HUES64 (cell line): Measurements from ENCODE around the gene EXOSC2.

Source experiments
- H3K27ac ChIP-seq: 2 replicates; pipeline ENCODE4 v1.7.0; 2013; ENCODE audit warnings: low read depth, low read length, inconsistent platforms
- H3K27me3 ChIP-seq: 2 replicates; pipeline ENCODE4 v1.6.1; 2013; ENCODE audit warnings: mild to moderate bottlenecking, low read length; ENCODE audit not compliant: insufficient read depth
- H3K36me3 ChIP-seq: 2 replicates; pipeline ENCODE4 v1.6.1; 2013; ENCODE audit warnings: mild to moderate bottlenecking, low read length; ENCODE audit not compliant: insufficient read depth
- H3K4me1 ChIP-seq: 2 replicates; pipeline ENCODE4 v1.6.1; 2013; ENCODE audit warnings: mild to moderate bottlenecking, low read length, moderate library complexity; ENCODE audit not compliant: insufficient read depth
- H3K4me3 ChIP-seq: 2 replicates; pipeline ENCODE4 v1.5.1; 2013; ENCODE audit warnings: mild to moderate bottlenecking, low read length, moderate library complexity
- H3K9ac ChIP-seq: 2 replicates; pipeline ENCODE4 v1.6.1; 2013; ENCODE audit warnings: mild to moderate bottlenecking, low read depth, low read length
- H3K9me3 ChIP-seq: 2 replicates; pipeline ENCODE4 v1.6.1; 2013; ENCODE audit warnings: low read depth, low read length; ENCODE audit not compliant: insufficient read depth
- WGBS: fragments of 150-250, 120-280 bp; methylation state at CpG from one replicate; pipeline ENCODE4 v1.1.7; 2013; ENCODE audit warnings: missing lambda C conversion rate; 5-methylcytosine and 5-hydroxymethylcytosine counted together

The EXOSC2 gene

DNA sequence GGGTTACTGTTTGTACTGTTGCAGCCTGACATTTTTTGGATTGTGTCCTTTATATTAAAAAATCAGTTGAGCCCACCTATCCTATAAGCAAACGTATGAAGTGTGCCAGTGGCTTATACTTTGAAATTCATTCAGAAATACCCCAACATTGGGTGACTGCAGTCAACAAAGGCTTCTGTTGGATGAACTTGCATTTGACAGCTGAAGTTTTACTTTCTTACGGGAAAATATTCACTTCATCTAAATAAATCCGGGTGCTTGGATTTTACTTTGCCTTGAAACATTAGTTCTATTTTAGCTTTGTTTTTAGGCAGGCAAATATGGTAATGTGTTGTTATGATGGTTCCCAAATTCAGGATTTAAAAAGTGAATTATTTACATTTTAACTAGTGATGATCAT, 21.7 kb downstream of the EXOSC2 start:
- 89% methylated on average over 2 of the region's 3 CpGs for WGBS
- Histone ChIP-seq H3K27ac (no peak overlapping the region), H3K27me3 (no peaks in the 10 kb centered on the region), H3K4me3 (peak overlapping the region; percentile 68), H3K9ac (no peak overlapping the region), H3K36me3 (no peaks in the 10 kb centered on the region), H3K4me1 (peaks cover 22% of the 10 kb centered on the region), H3K9me3 (no peaks in the 10 kb centered on the region)

DNA sequence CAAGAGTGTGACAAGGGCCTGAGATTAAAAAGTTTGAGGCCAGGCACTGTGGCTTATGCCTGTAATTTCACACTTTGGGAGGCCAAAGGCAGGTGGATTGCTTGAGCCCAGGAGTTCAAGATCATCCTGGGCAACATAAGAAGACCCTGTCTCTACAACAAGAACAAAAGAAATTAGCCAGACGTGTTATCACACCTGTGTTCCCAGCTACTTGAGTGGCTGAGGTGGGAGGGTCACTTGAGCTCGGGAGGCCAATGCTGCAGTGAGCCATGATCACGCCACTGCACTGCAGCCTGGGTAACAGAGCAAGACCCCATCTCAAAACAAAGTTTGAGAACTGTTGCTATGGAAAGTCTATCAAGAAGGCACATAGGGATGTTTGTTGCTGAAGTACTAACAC, 25.0 kb downstream of the EXOSC2 start:
- Histone ChIP-seq H3K4me3 (no peak overlapping the region), H3K27me3 (no peaks in the 10 kb centered on the region), H3K27ac (no peak overlapping the region), H3K9me3 (no peaks in the 10 kb centered on the region), H3K36me3 (no peaks in the 10 kb centered on the region), H3K4me1 (peaks cover 22% of the 10 kb centered on the region), H3K9ac (no peak overlapping the region)
- WGBS = 81% methylated on average over 3 of the region's 3 CpGs

DNA sequence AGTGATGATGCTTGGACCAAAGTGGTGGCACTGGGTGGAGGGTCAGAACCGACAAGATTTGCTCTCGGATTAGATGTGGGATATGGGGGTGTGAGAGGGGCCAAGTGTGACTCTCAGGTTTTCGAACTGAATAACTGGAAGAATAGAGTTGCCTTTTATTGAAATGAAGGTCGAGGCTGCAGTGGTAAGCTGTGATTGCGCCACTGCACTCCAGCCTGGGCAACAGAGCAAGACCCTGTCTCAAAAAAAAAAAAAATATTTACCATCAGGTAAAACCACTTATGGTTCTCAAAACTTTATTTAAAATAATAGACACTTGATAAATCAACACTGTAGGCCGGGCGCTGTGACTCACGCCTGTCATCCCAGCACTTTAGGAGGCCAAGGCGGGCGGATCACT, 27.2 kb downstream of the EXOSC2 start:
- WGBS = 97% methylated on average over 10 of the region's 10 CpGs
- Histone ChIP-seq H3K4me1 (peaks cover 1% of the 10 kb centered on the region; the same call in 1 of the 2 replicates), H3K27me3 (no peaks in the 10 kb centered on the region), H3K9ac (no peak overlapping the region), H3K36me3 (no peaks in the 10 kb centered on the region), H3K9me3 (no peaks in the 10 kb centered on the region), H3K4me3 (no peak overlapping the region), H3K27ac (no peak overlapping the region)

- Histone ChIP-seq H3K9me3 (no peaks in the 10 kb centered on the region), H3K27ac (no peak overlapping the region), H3K4me3 (no peak overlapping the region), H3K27me3 (no peaks in the 10 kb centered on the region), H3K36me3 (no peaks in the 10 kb centered on the region), H3K4me1 (peaks cover 7% of the 10 kb centered on the region; the same call in 1 of the 2 replicates), H3K9ac (no peak overlapping the region)
- 92% methylated on average over 3 of the region's 3 CpGs for WGBS
These were observed 35.1 kb downstream of the EXOSC2 start for GRCh38 chr9:130728721-130729120.

- Histone ChIP-seq H3K9ac (no peak overlapping the region), H3K27ac (no peak overlapping the region), H3K27me3 (no peaks in the 10 kb centered on the region), H3K4me1 (peaks cover 7% of the 10 kb centered on the region; the same call in 1 of the 2 replicates), H3K9me3 (no peaks in the 10 kb centered on the region), H3K36me3 (no peaks in the 10 kb centered on the region), H3K4me3 (no peak overlapping the region)
- 94% methylated on average over 2 of the region's 2 CpGs for WGBS
These were observed 35.6 kb downstream of the EXOSC2 start for GRCh38 chr9:130729145-130729544.

- Histone ChIP-seq H3K27me3 (no peaks in the 10 kb centered on the region), H3K36me3 (no peaks in the 10 kb centered on the region), H3K4me3 (no peak overlapping the region), H3K9ac (no peak overlapping the region), H3K27ac (no peak overlapping the region), H3K4me1 (peaks cover 7% of the 10 kb centered on the region; the same call in 1 of the 2 replicates), H3K9me3 (no peaks in the 10 kb centered on the region)
- 100% methylated on average over 2 of the region's 2 CpGs for WGBS
These were observed 37.8 kb downstream of the EXOSC2 start for GRCh38 chr9:130731355-130731754.

GRCh38 chr9:130732136-130732535, 38.6 kb downstream of the EXOSC2 start:
- Histone ChIP-seq H3K27ac (no peak overlapping the region), H3K36me3 (no peaks in the 10 kb centered on the region)
- 63% methylated on average over 2 of the region's 2 CpGs for WGBS

GRCh38 chr9:130732793-130733221, 39.2 kb downstream of the EXOSC2 start:
- no peak overlapping the region for H3K9ac ChIP-seq
- H3K4me3 ChIP-seq = no peak overlapping the region
- H3K4me1 ChIP-seq = peaks cover 7% of the 10 kb centered on the region; the same call in 1 of the 2 replicates
- no peaks in the 10 kb centered on the region for H3K9me3 ChIP-seq
- H3K36me3 ChIP-seq = no peaks in the 10 kb centered on the region
- 91% methylated on average over 5 of the region's 5 CpGs for WGBS
- H3K27me3 ChIP-seq = no peaks in the 10 kb centered on the region
- no peak overlapping the region for H3K27ac ChIP-seq

More at GRCh38 chr9:130732136-130732535, 38.6 kb downstream of the EXOSC2 start:
- no peaks in the 10 kb centered on the region for H3K9me3 ChIP-seq
- H3K4me1 ChIP-seq = peaks cover 7% of the 10 kb centered on the region; the same call in 1 of the 2 replicates
- H3K4me3 ChIP-seq = no peak overlapping the region
- no peaks in the 10 kb centered on the region for H3K27me3 ChIP-seq
- H3K9ac ChIP-seq = no peak overlapping the region

DNA sequence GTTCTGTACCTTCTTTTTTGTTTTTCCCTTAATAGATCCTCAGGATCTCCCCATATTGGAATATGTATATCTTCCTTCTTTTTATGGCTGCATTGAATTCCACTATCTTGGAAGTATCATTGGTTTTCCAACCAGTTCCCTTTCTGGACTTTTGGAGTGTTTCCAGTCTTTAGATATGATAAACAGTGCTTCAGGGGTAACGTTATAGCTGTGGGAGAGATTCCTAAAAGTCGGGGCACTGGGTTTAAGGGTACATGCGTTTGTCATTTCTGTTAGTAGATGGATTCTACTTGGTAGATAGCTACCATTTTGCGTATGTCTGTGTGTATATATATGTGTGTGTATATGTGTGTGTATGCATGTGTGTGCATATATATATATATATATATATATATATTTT, 42.0 kb downstream of the EXOSC2 start:
- no peaks in the 10 kb centered on the region for H3K36me3 ChIP-seq
- peaks cover 7% of the 10 kb centered on the region; the same call in 1 of the 2 replicates for H3K4me1 ChIP-seq
- no peaks in the 10 kb centered on the region for H3K9me3 ChIP-seq
- H3K4me3 ChIP-seq = no peak overlapping the region
- H3K27ac ChIP-seq = no peak overlapping the region
- no peaks in the 10 kb centered on the region for H3K27me3 ChIP-seq
- H3K9ac ChIP-seq = no peak overlapping the region
- WGBS = 97% methylated on average over 4 of the region's 4 CpGs

DNA sequence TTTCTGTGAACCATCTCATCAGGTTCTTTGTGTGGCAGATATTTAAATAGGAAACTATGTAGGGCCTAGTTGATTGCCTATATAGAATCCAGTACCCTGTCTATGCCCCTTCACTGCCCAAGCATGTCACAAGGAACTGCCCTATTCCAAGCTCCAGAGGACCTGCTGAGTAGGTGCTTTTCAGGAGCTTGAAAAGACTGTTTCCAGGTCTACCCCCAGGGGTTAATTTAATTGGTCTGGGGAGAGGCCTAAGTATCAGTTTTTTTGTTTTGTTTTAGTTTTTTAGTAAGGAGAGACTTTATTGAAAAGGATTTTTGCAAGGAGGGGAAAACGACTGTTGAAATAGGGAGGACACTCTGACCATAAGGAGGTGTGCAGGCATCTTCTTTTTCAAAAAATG, 43.3 kb downstream of the EXOSC2 start:
- 80% methylated on average over 1 of the region's 1 CpG for WGBS

GRCh38 chr9:130738281-130738680, 44.7 kb downstream of the EXOSC2 start:
- no peak overlapping the region for H3K4me3 ChIP-seq
- H3K4me1 ChIP-seq = no peaks in the 10 kb centered on the region
- H3K9ac ChIP-seq = no peak overlapping the region
- H3K27ac ChIP-seq = no peak overlapping the region
- no peaks in the 10 kb centered on the region for H3K9me3 ChIP-seq
- WGBS = 94% methylated on average over 2 of the region's 3 CpGs
- no peaks in the 10 kb centered on the region for H3K36me3 ChIP-seq
- H3K27me3 ChIP-seq = no peaks in the 10 kb centered on the region

More for the DNA sequence above, 43.3 kb downstream of the EXOSC2 start:
- Histone ChIP-seq H3K9me3 (no peaks in the 10 kb centered on the region), H3K4me3 (no peak overlapping the region), H3K27me3 (no peaks in the 10 kb centered on the region), H3K36me3 (no peaks in the 10 kb centered on the region), H3K9ac (no peak overlapping the region), H3K4me1 (peaks cover 7% of the 10 kb centered on the region; the same call in 1 of the 2 replicates), H3K27ac (no peak overlapping the region)

GRCh38 chr9:130739081-130739480, 45.5 kb downstream of the EXOSC2 start:
- Histone ChIP-seq H3K9ac (no peak overlapping the region), H3K9me3 (no peaks in the 10 kb centered on the region), H3K36me3 (no peaks in the 10 kb centered on the region), H3K4me3 (no peak overlapping the region), H3K4me1 (no peaks in the 10 kb centered on the region), H3K27me3 (no peaks in the 10 kb centered on the region), H3K27ac (no peak overlapping the region)
- WGBS = 97% methylated on average over 3 of the region's 4 CpGs
